HCT116 (cell line): ENCODE results near the gene SEMA5B. TPM values are rescaled to one million over a fixed set of nuclear protein-coding genes. Genes with fewer than 3 reads are reported as not detected.

Experiments
- ATAC-seq: fragments of 200-7000 bp; cut with Tn5 transposase; 2 replicates; pipeline ENCODE4 v1.9.1; 2020; ENCODE audit warnings: mild to moderate bottlenecking, moderate library complexity
- BruUV-seq: library from RNA; stranded (reverse); fragments of 400-500 nt; replicated peaks from 2 replicates; lab custom pipeline; 2021; lab: Mats Ljungman, UMichigan
- CTCF ChIA-PET: fragments of 300-600 bp; sonication (Branson Sonifier 250); formaldehyde crosslinking; loops from one replicate; lab custom pipeline; 2021; ENCODE audit warnings: antibody characterized with exemption; lab: Charles Lee
- POLR2A ChIA-PET: fragments of 300-600, 350-600 bp; sonication (Branson Sonifier 250); formaldehyde crosslinking; loops from one replicate; lab custom pipeline; 2021; ENCODE audit warnings: antibody characterized with exemption; lab: Charles Lee
- RAD21 ChIA-PET, 2 experiments: fragments of 300-600 bp; sonication (Branson Sonifier 250); formaldehyde crosslinking; loops; one replicate each; lab custom pipeline; 2023; ENCODE audit warnings: low total read pairs in 2 of 2; ENCODE audit not compliant: uncharacterized antibody in 2 of 2, unreplicated experiment in 2 of 2, low non-redundant PET in 1 of 2; lab: Charles Lee
- DNase-seq: peaks from one replicate; pipeline ENCODE4 v3.0.0-alpha.2; 2010; ENCODE audit warnings: low read depth, low spot score
- H2AFZ ChIP-seq: fragments of 200-600 bp; shearing (Covaris generic), sonication (generic); 2 replicates; pipeline ENCODE4 v1.6.1; 2017; ENCODE audit warnings: low read depth, mixed run types, mixed read lengths, antibody characterized with exemption, low read length; ENCODE audit not compliant: poor library complexity, severe bottlenecking
- H3K27ac ChIP-seq: 2 replicates; pipeline ENCODE4 v1.5.1; 2012; ENCODE audit warnings: low read depth, low read length
- H3K27me3 ChIP-seq: fragments of 200-600 bp; sonication (generic); 2 replicates; pipeline ENCODE4 v1.6.1; 2016; ENCODE audit warnings: mixed run types, low read length, mixed read lengths; ENCODE audit not compliant: insufficient read depth
- H3K36me3 ChIP-seq, 2 experiments: fragments of 200-500 bp in 1 of 2; fragments of 200-600 bp in 1 of 2; sonication (Bioruptor generic) in 1 of 2; sonication (generic) in 1 of 2; 2 replicates each; pipeline versions ENCODE4 v1.5.1 to v1.6.1; 2014 to 2016; ENCODE audit warnings: low read length in 2 of 2, inconsistent platforms in 1 of 2, mixed read lengths in 1 of 2, mixed run types in 1 of 2; ENCODE audit not compliant: insufficient read depth in 2 of 2, control insufficient read depth in 1 of 2
- H3K4me1 ChIP-seq, 2 experiments: fragments of 200-600 bp in 1 of 2; sonication (generic) in 1 of 2; 2 replicates each; pipeline versions ENCODE4 v1.5.1 to v1.6.1; 2012 to 2017; ENCODE audit warnings: low read length in 2 of 2, inconsistent platforms in 1 of 2, mild to moderate bottlenecking in 1 of 2, mixed read lengths in 1 of 2, mixed run types in 1 of 2, moderate library complexity in 1 of 2; ENCODE audit not compliant: insufficient read depth in 2 of 2, control insufficient read depth in 1 of 2
- H3K4me2 ChIP-seq: fragments of 200-600 bp; sonication (generic); 2 replicates; pipeline ENCODE4 v1.6.1; 2017; ENCODE audit warnings: mixed run types, low read length, mixed read lengths
- H3K4me3 ChIP-seq, 2 experiments: fragments of 200-600 bp in 1 of 2; sonication (generic) in 1 of 2; replicated peaks in 1 of 2; 2 replicates each; pipeline ENCODE4 v1.5.1; 2011 to 2016; ENCODE audit warnings: low read length in 2 of 2, control low read depth in 1 of 2, low read depth in 1 of 2, mild to moderate bottlenecking in 1 of 2, mixed read lengths in 1 of 2, mixed run types in 1 of 2
- H3K79me2 ChIP-seq: fragments of 200-600 bp; sonication (generic); 2 replicates; pipeline ENCODE4 v1.6.1; 2017; ENCODE audit warnings: mild to moderate bottlenecking, mixed run types, low read length, moderate library complexity, mixed read lengths; ENCODE audit not compliant: insufficient read depth
- H3K9ac ChIP-seq: fragments of 200-600 bp; sonication (generic); 2 replicates; pipeline ENCODE4 v1.6.1; 2016; ENCODE audit warnings: low read length, mixed read lengths
- H3K9me2 ChIP-seq: fragments of 200-600 bp; sonication (generic), shearing (Covaris generic); 2 replicates; pipeline ENCODE4 v1.6.1; 2017; ENCODE audit warnings: mixed run types, mild to moderate bottlenecking, moderate library complexity; ENCODE audit not compliant: insufficient read depth
- H3K9me3 ChIP-seq, 2 experiments: fragments of 200-500 bp in 1 of 2; fragments of 200-600 bp in 1 of 2; sonication (Bioruptor generic) in 1 of 2; sonication (generic) in 1 of 2; 2 replicates each; pipeline ENCODE4 v1.6.1; 2014 to 2017; ENCODE audit warnings: low read length in 2 of 2, mixed read lengths in 2 of 2, inconsistent platforms in 1 of 2, low read depth in 1 of 2, mild to moderate bottlenecking in 1 of 2, mixed run types in 1 of 2, moderate library complexity in 1 of 2; ENCODE audit not compliant: control insufficient read depth in 1 of 2, insufficient read depth in 1 of 2
- H4K20me1 ChIP-seq: fragments of 200-600 bp; sonication (generic), shearing (Covaris generic); 2 replicates; pipeline ENCODE4 v1.6.1; 2017; ENCODE audit warnings: mixed run types, mild to moderate bottlenecking, moderate library complexity; ENCODE audit not compliant: insufficient read depth
- CEBPB ChIP-seq: IDR thresholded peaks from 2 replicates; pipeline ENCODE4 v1.6.1; 2012; ENCODE audit warnings: low read depth
- CTCF ChIP-seq, 3 experiments: fragments of 200-600 bp in 1 of 3; sonication (generic) in 1 of 3; IDR thresholded peaks in 2 of 3; conservative IDR thresholded peaks in 1 of 3; 2 replicates each; pipeline ENCODE4 v1.5.1; 2012 to 2017; ENCODE audit warnings: low read depth in 2 of 3, low read length in 2 of 3, antibody characterized with exemption in 1 of 3, borderline replicate concordance in 1 of 3, control low read depth in 1 of 3, mild to moderate bottlenecking in 1 of 3, mixed read lengths in 1 of 3, mixed run types in 1 of 3, moderate library complexity in 1 of 3; ENCODE audit not compliant: insufficient read depth in 1 of 3
- EGR1 ChIP-seq: IDR thresholded peaks from 2 replicates; pipeline ENCODE4 v1.6.1; 2012; ENCODE audit warnings: low read depth
- ELF1 ChIP-seq: IDR thresholded peaks from 2 replicates; pipeline ENCODE4 v1.6.1; 2012; ENCODE audit warnings: low read depth, borderline replicate concordance
- EZH2 ChIP-seq: fragments of 200-600 bp; sonication (generic); IDR thresholded peaks from 2 replicates; pipeline ENCODE4 v1.6.1; 2017; ENCODE audit warnings: antibody characterized with exemption, mixed run types
- JUND ChIP-seq: IDR thresholded peaks from 2 replicates; pipeline ENCODE4 v1.6.1; 2012
- MAX ChIP-seq: IDR thresholded peaks from 2 replicates; pipeline ENCODE4 v1.6.1; 2012
- POLR2AphosphoS5 ChIP-seq: IDR thresholded peaks from 2 replicates; pipeline ENCODE4 v1.6.1; 2011; ENCODE audit warnings: mild to moderate bottlenecking, low read depth, low read length, moderate library complexity
- RAD21 ChIP-seq: IDR thresholded peaks from 2 replicates; pipeline ENCODE4 v1.6.1; 2012; ENCODE audit warnings: low read depth, mild to moderate bottlenecking
- REST ChIP-seq: IDR thresholded peaks from 2 replicates; pipeline ENCODE4 v1.6.1; 2012; ENCODE audit warnings: low read depth
- SP1 ChIP-seq: IDR thresholded peaks from 2 replicates; pipeline ENCODE4 v1.6.1; 2012; ENCODE audit warnings: low read depth
- SRF ChIP-seq: IDR thresholded peaks from 2 replicates; pipeline ENCODE4 v1.6.1; 2012; ENCODE audit warnings: low read depth
- TCF7L2 ChIP-seq: IDR thresholded peaks from 2 replicates; pipeline ENCODE4 v1.7.0; 2011; ENCODE audit warnings: borderline replicate concordance, inconsistent platforms; ENCODE audit not compliant: insufficient read depth, insufficient read length; ENCODE audit errors: extremely low read depth
- ZBTB33 ChIP-seq: IDR thresholded peaks from 2 replicates; pipeline ENCODE4 v1.6.1; 2011; ENCODE audit warnings: mild to moderate bottlenecking, low read length, moderate library complexity; ENCODE audit not compliant: insufficient replicate concordance; ENCODE audit errors: extremely low read depth
- intact Hi-C: fragments of 100-400 bp; cut with micrococcal nuclease; formaldehyde crosslinking; loops from 2 replicates; pipeline ENCODE4 v1.10.0; 2022
- total RNA-seq: library from RNA; stranded (reverse); gene quantifications from one replicate; pipeline ENCODE4 v1.2.1, GENCODE V29; 2021; ENCODE audit not compliant: unreplicated experiment

The SEMA5B gene
- total RNA-seq, 1 experiment from 2014 or later = 0.15 TPM

GRCh38 chr3:123002100-123002748 is 25.3 kb downstream of the SEMA5B start:
- intact Hi-C loops = no loop called here
- H3K9ac ChIP-seq = no peak overlapping the region
- no peaks in the 10 kb centered on the region for H3K79me2 ChIP-seq
- no peak overlapping the region for H2AFZ ChIP-seq
- H4K20me1 ChIP-seq = no peaks in the 10 kb centered on the region
- no peaks in the 10 kb centered on the region for H3K9me2 ChIP-seq
- H3K4me1 ChIP-seq = no peaks in the 10 kb centered on the region
- ChIA-PET RAD21 (no interaction called here), CTCF (no interaction called here), POLR2A (no interaction called here)
- TF ChIP-seq EZH2 (no peak), RAD21 (no peak), REST (no peak), CTCF (IDR thresholded peaks at IDR 0.05 in 2 of 3, conservative IDR thresholded peaks at IDR 0.05 in 1 of 3; ENCODE audit: borderline replicate concordance in 1 of 3, insufficient read depth in 1 of 3, low read depth in 2 of 3, low read length in 2 of 3) (no peak), EGR1 (no peak), POLR2AphosphoS5 (no peak), ELF1 (no peak), JUND (no peak), TCF7L2 (no peak), CEBPB (no peak), ZBTB33 (no peak), MAX (no peak), SRF (no peak), SP1 (no peak)
- no peaks in the 10 kb centered on the region for H3K36me3 ChIP-seq
- peaks cover 28% of the 10 kb centered on the region for H3K27me3 ChIP-seq
- H3K27ac ChIP-seq = no peak overlapping the region
- DNase-seq = no peak
- no peaks in the 10 kb centered on the region for H3K9me3 ChIP-seq
- BruUV-seq = no TSS peak
- H3K4me3 ChIP-seq = no peak overlapping the region
- ATAC-seq = no peak
- H3K4me2 ChIP-seq = no peak overlapping the region
